H1 (cell line): ENCODE measurements around the gene LAMA4. TPM values are rescaled to one million over a fixed set of nuclear protein-coding genes. Genes with fewer than 3 reads are reported as not detected.

ENCODE experiments used
- CTCF ChIA-PET: fragments of 300-600 bp; sonication (Branson Sonifier 250); formaldehyde crosslinking; loops from one replicate; lab custom pipeline; 2021; ENCODE audit not compliant: partially characterized antibody; lab: Charles Lee
- POLR2A ChIA-PET: fragments of 300-600 bp; sonication (Branson Sonifier 250); formaldehyde crosslinking; loops from one replicate; lab custom pipeline; 2021; ENCODE audit warnings: inconsistent platforms; ENCODE audit not compliant: partially characterized antibody; lab: Charles Lee
- DNase-seq, 2 experiments: peaks; one replicate each; pipeline versions ENCODE4 v3.0.0 to v3.0.0-alpha.2; 2010 to 2022; ENCODE audit warnings: low spot score in 2 of 2, low read depth in 1 of 2, mixed read lengths in 1 of 2
- FAIRE-seq: peaks from 2 replicates; lab custom pipeline; 2011; peaks lifted over from hg19 to GRCh38; lab: Jason Lieb, UNC
- H2AFZ ChIP-seq: 2 replicates; pipeline ENCODE4 v1.8.1; 2012; ENCODE audit warnings: low read length, inconsistent platforms
- H2AK5ac ChIP-seq: 2 replicates; pipeline ENCODE4 v1.6.1; 2013; ENCODE audit warnings: low read depth, low read length
- H2BK120ac ChIP-seq: replicated peaks from 2 replicates; pipeline ENCODE3; 2013; ENCODE audit warnings: low read depth, low read length, inconsistent platforms
- H2BK12ac ChIP-seq: 2 replicates; pipeline ENCODE4 v1.6.1; 2013; ENCODE audit warnings: low read depth, low read length
- H2BK15ac ChIP-seq: 2 replicates; pipeline ENCODE4 v1.6.1; 2013; ENCODE audit warnings: low read length
- H2BK20ac ChIP-seq: 2 replicates; pipeline ENCODE4 v1.6.1; 2013; ENCODE audit warnings: low read length
- H2BK5ac ChIP-seq: 2 replicates; pipeline ENCODE4 v1.6.1; 2013; ENCODE audit warnings: low read depth, low read length
- H3K14ac ChIP-seq: 2 replicates; pipeline ENCODE4 v1.6.1; 2013; ENCODE audit warnings: inconsistent platforms; ENCODE audit not compliant: insufficient read length
- H3K18ac ChIP-seq: 2 replicates; pipeline ENCODE4 v1.6.1; 2013; ENCODE audit warnings: low read length; ENCODE audit errors: extremely low read depth
- H3K23ac ChIP-seq: 2 replicates; pipeline ENCODE4 v1.6.1; 2013; ENCODE audit warnings: inconsistent platforms; ENCODE audit not compliant: insufficient read length
- H3K23me2 ChIP-seq: 2 replicates; pipeline ENCODE4 v1.6.1; 2013; ENCODE audit warnings: low read depth, low read length
- H3K27ac ChIP-seq: 2 replicates; pipeline ENCODE4 v1.6.1; 2011; ENCODE audit warnings: low read depth, low read length, inconsistent platforms
- H3K27me3 ChIP-seq, 4 experiments: replicated peaks in 1 of 4; 1 replicate in 1 of 4; 2 replicates in 3 of 4; pipeline versions ENCODE4 v1.6.1 to v1.8.1; 2011 to 2013; ENCODE audit warnings: low read length in 3 of 4, mild to moderate bottlenecking in 3 of 4, inconsistent platforms in 2 of 4, mixed read lengths in 2 of 4, moderate library complexity in 1 of 4; ENCODE audit not compliant: control insufficient read depth in 3 of 4, insufficient read depth in 3 of 4; ENCODE audit errors: extremely low read depth in 1 of 4
- H3K36me3 ChIP-seq, 4 experiments: 2 replicates each; pipeline versions ENCODE4 v1.6.1 to v1.8.1; 2011 to 2013; ENCODE audit warnings: mild to moderate bottlenecking in 4 of 4, low read length in 3 of 4, moderate library complexity in 2 of 4, control low read depth in 1 of 4, inconsistent platforms in 1 of 4; ENCODE audit not compliant: insufficient read depth in 4 of 4, control insufficient read depth in 2 of 4
- H3K4ac ChIP-seq: replicated peaks from 2 replicates; pipeline ENCODE3; 2013; ENCODE audit warnings: low read length, low read depth, mixed read lengths, inconsistent platforms; ENCODE audit not compliant: insufficient read length
- H3K4me1 ChIP-seq, 4 experiments: replicated peaks in 1 of 4; 1 replicate in 1 of 4; 2 replicates in 3 of 4; pipeline versions ENCODE4 v1.6.1 to v1.8.1; 2011 to 2013; ENCODE audit warnings: low read length in 3 of 4, inconsistent platforms in 2 of 4, mixed read lengths in 1 of 4; ENCODE audit not compliant: insufficient read depth in 4 of 4, control insufficient read depth in 3 of 4
- H3K4me2 ChIP-seq, 2 experiments: 2 replicates each; pipeline versions ENCODE4 v1.6.1 to v1.8.1; 2011 to 2013; ENCODE audit warnings: low read depth in 2 of 2, low read length in 2 of 2, control low read depth in 1 of 2, inconsistent platforms in 1 of 2, mild to moderate bottlenecking in 1 of 2; ENCODE audit not compliant: insufficient read depth in 1 of 2
- H3K4me3 ChIP-seq, 4 experiments: fragments of 200-600, 300-600 bp in 1 of 4; sonication (generic), shearing (Covaris generic), sonication (Bioruptor Twin) in 1 of 4; 2 replicates each; pipeline versions ENCODE4 v1.5.1 to v1.8.1; 2011 to 2016; ENCODE audit warnings: low read length in 4 of 4, low read depth in 3 of 4, control low read depth in 2 of 4, inconsistent platforms in 2 of 4, mild to moderate bottlenecking in 2 of 4, mixed read lengths in 1 of 4, moderate library complexity in 1 of 4; ENCODE audit not compliant: insufficient read depth in 2 of 4; ENCODE audit errors: extremely low read depth in 1 of 4
- H3K56ac ChIP-seq: replicated peaks from 2 replicates; pipeline ENCODE3; 2013; ENCODE audit warnings: low read depth, mild to moderate bottlenecking, mixed read lengths, low read length, inconsistent platforms; ENCODE audit not compliant: insufficient read length
- H3K79me1 ChIP-seq: 2 replicates; pipeline ENCODE4 v1.6.1; 2013; ENCODE audit warnings: low read depth, low read length, control low read depth
- H3K79me2 ChIP-seq, 2 experiments: 2 replicates each; pipeline versions ENCODE4 v1.6.1 to v1.8.1; 2012 to 2013; ENCODE audit warnings: low read length in 2 of 2, mild to moderate bottlenecking in 2 of 2, inconsistent platforms in 1 of 2; ENCODE audit not compliant: insufficient read depth in 2 of 2, control insufficient read depth in 1 of 2
- H3K9ac ChIP-seq, 4 experiments: replicated peaks in 1 of 4; 1 replicate in 1 of 4; 2 replicates in 3 of 4; pipeline versions ENCODE4 v1.6.1 to v1.8.1; 2011 to 2013; ENCODE audit warnings: low read depth in 3 of 4, low read length in 3 of 4, control low read depth in 2 of 4, mild to moderate bottlenecking in 2 of 4, moderate library complexity in 2 of 4, inconsistent platforms in 1 of 4; ENCODE audit errors: extremely low read depth in 1 of 4
- H3K9me3 ChIP-seq, 2 experiments: 2 replicates each; pipeline versions ENCODE4 v1.6.1 to v1.8.1; 2012 to 2013; ENCODE audit warnings: mild to moderate bottlenecking in 2 of 2, moderate library complexity in 2 of 2, control low read depth in 1 of 2, inconsistent platforms in 1 of 2, low read depth in 1 of 2, low read length in 1 of 2, mixed read lengths in 1 of 2; ENCODE audit not compliant: insufficient read depth in 2 of 2
- H4K20me1 ChIP-seq, 2 experiments: replicated peaks in 1 of 2; 2 replicates each; pipeline versions ENCODE3 to v1.8.1; 2011 to 2013; ENCODE audit warnings: inconsistent platforms in 2 of 2, low read length in 2 of 2, mild to moderate bottlenecking in 1 of 2; ENCODE audit not compliant: insufficient read depth in 2 of 2, control insufficient read depth in 1 of 2
- H4K5ac ChIP-seq: 2 replicates; pipeline ENCODE4 v1.6.1; 2013; ENCODE audit warnings: low read length, low read depth, mixed read lengths, inconsistent platforms; ENCODE audit not compliant: insufficient read length
- H4K8ac ChIP-seq: 2 replicates; pipeline ENCODE4 v1.8.0; 2013; ENCODE audit warnings: mild to moderate bottlenecking, moderate library complexity, low read length, inconsistent platforms; ENCODE audit not compliant: insufficient read depth; ENCODE audit errors: extremely low read depth
- H4K91ac ChIP-seq: replicated peaks from 2 replicates; pipeline ENCODE3; 2013; ENCODE audit warnings: low read length, mixed read lengths, inconsistent platforms; ENCODE audit not compliant: insufficient read length
- ATF3 ChIP-seq: IDR thresholded peaks from 2 replicates; pipeline ENCODE4 v1.6.1; 2011; ENCODE audit warnings: low read depth, mild to moderate bottlenecking, low read length; ENCODE audit not compliant: insufficient read depth
- GTF2F1 ChIP-seq: IDR thresholded peaks from 2 replicates; pipeline ENCODE4 v1.6.1; 2012; ENCODE audit warnings: low read depth, low read length, improper control_type of control experiment, borderline replicate concordance
- KDM5A ChIP-seq: fragments of 200-600 bp; IDR thresholded peaks from 2 replicates; pipeline ENCODE4 v1.7.1; 2012; ENCODE audit warnings: mild to moderate bottlenecking, low read length, inconsistent platforms, mixed read lengths
- MAX ChIP-seq: IDR thresholded peaks from 2 replicates; pipeline ENCODE4 v1.6.1; 2012; ENCODE audit warnings: inconsistent platforms
- RFX5 ChIP-seq: IDR thresholded peaks from 2 replicates; pipeline ENCODE4 v1.6.1; 2011; ENCODE audit warnings: low read depth, low read length, improper control_type of control experiment, borderline replicate concordance
- RNF2 ChIP-seq: fragments of 200-900, 300-1000 bp; sonication (generic); IDR thresholded peaks from 2 replicates; pipeline ENCODE4 v1.7.1; 2016; ENCODE audit warnings: borderline replicate concordance, low read depth, mild to moderate bottlenecking, antibody characterized with exemption, low read length; ENCODE audit not compliant: poor library complexity, severe bottlenecking; ENCODE audit errors: missing control alignments
- TBP ChIP-seq: IDR thresholded peaks from 2 replicates; pipeline ENCODE4 v1.6.1; 2011; ENCODE audit warnings: low read depth, low read length, improper control_type of control experiment
- WGBS, 2 experiments: shearing (Covaris generic) in 1 of 2; methylation state at CpG; one replicate each; pipeline versions ENCODE4 v1.1.6 to v1.1.7; 2013 to 2015; ENCODE audit warnings: low lambda C conversion rate in 2 of 2, mixed read lengths in 2 of 2, inconsistent platforms in 1 of 2, low coverage in 1 of 2, missing lambda C conversion rate in 1 of 2; ENCODE audit not compliant: insufficient replicate concordance in 2 of 2, insufficient coverage in 1 of 2, insufficient read length in 1 of 2; ENCODE audit errors: extremely low coverage in 1 of 2, missing lambda C conversion rate in 1 of 2; 5-methylcytosine and 5-hydroxymethylcytosine counted together
- polyA plus RNA-seq, 7 experiments: library from polyadenylated mRNA; depleted of rRNA in 3 of 7; stranded (reverse) in 5 of 7; unstranded in 2 of 7; fragments of >200 nt in 5 of 7; fragments of 200-250 nt in 2 of 7; gene quantifications; 1 replicate in 5 of 7; 2 replicates in 1 of 7; 4 replicates in 1 of 7; pipeline versions ENCODE4 v1.2.1 to v1.2.3, GENCODE V29; 2011 to 2013; ENCODE audit warnings: missing spikeins in 2 of 7, mixed read lengths in 2 of 7
- total RNA-seq: library from RNA; stranded (reverse); fragmentation: NEBNext Ultra II Directional; extraction: Animal tissue kit (Norgen Biotek cat#: 25700); gene quantifications from 2 replicates; pipeline ENCODE4 v1.2.1, GENCODE V29; 2021

Gene LAMA4
- total and polyA plus RNA-seq, 2 of the 8 experiments (the other 6 are each of a cell fraction or from before 2014, with no cell fraction given) = 0.95 to 1.5 TPM

- CTCF ChIA-PET = no interaction called here
- Histone ChIP-seq H4K5ac (no peak overlapping the region), H3K9me3 (no peaks in the 10 kb centered on the region), H3K4me3 (no peak overlapping the region), H3K27ac (no peak overlapping the region), H3K23me2 (no peaks in the 10 kb centered on the region; the same call in 1 of the 2 replicates), H3K23ac (no peak overlapping the region), H3K4me1 (peaks cover 0 to 2% (median 0%) of the 10 kb centered on the region in 4 experiments; a peak in 1 of 7 replicates), H2AK5ac (no peak overlapping the region), H3K79me2 (no peaks in the 10 kb centered on the region), H3K4me2 (no peak overlapping the region), H3K56ac (no peak overlapping the region), H4K20me1 (no peaks in the 10 kb centered on the region), H2BK120ac (no peak overlapping the region), H3K18ac (no peak overlapping the region), H2BK15ac (no peak overlapping the region), H2AFZ (peak overlapping the region; percentile 12), H3K27me3 (no peaks in the 10 kb centered on the region), H4K8ac (no peak overlapping the region), H3K4ac (no peak overlapping the region), H4K91ac (no peak overlapping the region), H2BK5ac (no peak overlapping the region), H3K14ac (no peak overlapping the region), H2BK20ac (no peak overlapping the region), H3K36me3 (no peaks in the 10 kb centered on the region), H3K9ac (no peak overlapping the region), H3K79me1 (no peaks in the 10 kb centered on the region), H2BK12ac (no peak overlapping the region)
- DNase-seq (no peak), FAIRE-seq (no peak)
- POLR2A ChIA-PET = interaction anchor here (1.0 kb wide), 1 partner anchor 31 kb away, joined by 3 read pairs; no protein-coding TSS in a partner anchor
- TF ChIP-seq TBP (no peak), KDM5A (no peak), GTF2F1 (no peak), ATF3 (no peak), RFX5 (no peak), RNF2 (no peak), MAX (no peak)
- WGBS, 2 experiments = 89% methylated on average over 3 of the region's 3 CpGs; no CpG with 5 or more reads in 1 of the 2 experiments
These were observed 98.5 kb downstream of the LAMA4 start for GRCh38 chr6:112155886-112156285.
